Measurements from ENCODE around the gene ECI1.

- TF ChIP-seq CTCF (IDR thresholded peaks at IDR 0.05; ENCODE audit: poor library complexity) (no peak), EZH2 (IDR thresholded peaks at IDR 0.05; ENCODE audit: borderline replicate concordance) (no peak), EZH2phosphoT487 (IDR thresholded peaks at IDR 0.05; ENCODE audit: low read depth, severe bottlenecking, unreplicated experiment) (no peak)
These were observed 51.7 kb downstream of the ECI1 start for GRCh38 chr16:2199621-2200139.

Data from hepatocyte (in vitro differentiated cells).